HEK293T (cell line): Measurements from ENCODE around the gene B3GNT3.

ENCODE experiments used
- ARNT ChIP-seq: fragments of 450-650 bp; IDR thresholded peaks from 2 replicates; pipeline ENCODE4 v1.6.1; 2017; ENCODE audit warnings: mild to moderate bottlenecking
- BHLHE40 ChIP-seq: fragments of 450-650 bp; IDR thresholded peaks from 2 replicates; pipeline ENCODE4 v1.6.1; 2016; ENCODE audit warnings: mild to moderate bottlenecking, moderate library complexity, borderline replicate concordance
- ELF4 ChIP-seq: fragments of 450-650 bp; IDR thresholded peaks from 2 replicates; pipeline ENCODE4 v1.6.1; 2017; ENCODE audit warnings: antibody characterized with exemption
- FOXA1 ChIP-seq: fragments of 450-650 bp; IDR thresholded peaks from 2 replicates; pipeline ENCODE4 v1.6.1; 2016; ENCODE audit warnings: mild to moderate bottlenecking
- FOXK2 ChIP-seq: fragments of 450-650 bp; IDR thresholded peaks from 2 replicates; pipeline ENCODE4 v1.6.1; 2016; ENCODE audit warnings: mild to moderate bottlenecking
- FOXM1 ChIP-seq: fragments of 450-650 bp; IDR thresholded peaks from 2 replicates; pipeline ENCODE4 v1.6.1; 2017; ENCODE audit warnings: mild to moderate bottlenecking, borderline replicate concordance
- HDGF ChIP-seq: fragments of 450-650 bp; IDR thresholded peaks from 2 replicates; pipeline ENCODE4 v1.6.1; 2017; ENCODE audit warnings: antibody characterized with exemption, borderline replicate concordance
- L3MBTL2 ChIP-seq: fragments of 450-650 bp; conservative IDR thresholded peaks from 2 replicates; pipeline ENCODE4 v1.6.1; 2016; ENCODE audit warnings: mild to moderate bottlenecking
- LEF1 ChIP-seq: fragments of 450-650 bp; IDR thresholded peaks from 2 replicates; pipeline ENCODE4 v1.6.1; 2017; ENCODE audit warnings: mild to moderate bottlenecking, borderline replicate concordance
- NFRKB ChIP-seq: fragments of 450-650 bp; IDR thresholded peaks from 2 replicates; pipeline ENCODE4 v1.6.1; 2016; ENCODE audit warnings: mild to moderate bottlenecking, moderate library complexity
- PKNOX1 ChIP-seq: fragments of 450-650 bp; IDR thresholded peaks from 2 replicates; pipeline ENCODE4 v1.6.1; 2016
- SP1 ChIP-seq: fragments of 450-650 bp; IDR thresholded peaks from 2 replicates; pipeline ENCODE4 v1.6.1; 2017
- SUZ12 ChIP-seq: fragments of 450-650 bp; IDR thresholded peaks from 2 replicates; pipeline ENCODE4 v1.6.1; 2016; ENCODE audit warnings: mild to moderate bottlenecking
- ZNF384 ChIP-seq: fragments of 450-650 bp; IDR thresholded peaks from 2 replicates; pipeline ENCODE4 v1.6.1; 2016

- no peak for TF ChIP-seq FOXA1
- TF ChIP-seq BHLHE40: no peak
- TF ChIP-seq PKNOX1: no peak
- no peak for TF ChIP-seq ARNT
- no peak for TF ChIP-seq SUZ12
- no peak for TF ChIP-seq ZNF384
- no peak for TF ChIP-seq FOXM1
- no peak for TF ChIP-seq NFRKB
- TF ChIP-seq SP1: no peak
- no peak for TF ChIP-seq HDGF
- no peak for TF ChIP-seq FOXK2
- TF ChIP-seq ELF4: no peak
- TF ChIP-seq L3MBTL2: no peak
- TF ChIP-seq LEF1: no peak
These were observed 49.1 kb downstream of the B3GNT3 start for GRCh38 chr19:17843908-17844490.
